Heart right ventricle (tissue), 16 donors: ENCODE data around the gene MSL3B.
A peak's percentile ranks its signal among the peaks of the same experiment; 100 is the strongest.

Experiments
- ATAC-seq, 8 donors: fragments of 200-7000 bp; cut with Tn5 transposase; one replicate each; pipeline ENCODE4 v1.9.1; 2020; ENCODE audit warnings: mild to moderate bottlenecking in 8 of 8, moderate library complexity in 8 of 8, moderate number of reproducible peaks in 1 of 8
- DNase-seq, 2 donors: peaks; one replicate each; pipeline ENCODE4 v3.0.0-alpha.2; 2020
- H3K27ac ChIP-seq, 10 donors: fragments of 200-600 bp; sonication (generic) in 2 of 10; one replicate each; pipeline versions ENCODE4 v1.5.0 to v1.8.0; 2020 to 2022; ENCODE audit warnings: mild to moderate bottlenecking in 3 of 10
- H3K27me3 ChIP-seq, 7 donors: fragments of 200-600 bp; one replicate each; pipeline ENCODE4 v1.8.0; 2021 to 2022; ENCODE audit warnings: mild to moderate bottlenecking in 2 of 7
- H3K36me3 ChIP-seq, 9 donors: fragments of 200-600 bp; sonication (generic) in 1 of 9; one replicate each; pipeline versions ENCODE4 v1.5.0 to v1.8.0; 2020 to 2022; ENCODE audit warnings: mild to moderate bottlenecking in 2 of 9
- H3K4me1 ChIP-seq, 9 donors: fragments of 200-600 bp; sonication (generic) in 1 of 9; one replicate each; pipeline versions ENCODE4 v1.5.0 to v1.8.0; 2020 to 2022; ENCODE audit warnings: mild to moderate bottlenecking in 4 of 9
- H3K4me3 ChIP-seq, 10 donors: fragments of 200-600 bp; sonication (generic) in 2 of 10; one replicate each; pipeline versions ENCODE4 v1.5.0 to v1.8.0; 2020 to 2022; ENCODE audit warnings: mild to moderate bottlenecking in 7 of 10, moderate library complexity in 2 of 10
- H3K9me3 ChIP-seq, 11 donors: fragments of 200-600 bp in 10 of 11; sonication (generic) in 2 of 11; one replicate each; pipeline versions ENCODE4 v1.5.0 to v1.8.0; 2013 to 2022; ENCODE audit warnings: mild to moderate bottlenecking in 2 of 11, control low read depth in 1 of 11, moderate library complexity in 1 of 11
- WGBS, 2 donors: extraction: QIAGEN DNeasy Blood & Tissue Kit; methylation state at CpG; one replicate each; pipeline ENCODE4 v1.1.7; 2013; ENCODE audit warnings: inconsistent platforms in 1 of 2; 5-methylcytosine and 5-hydroxymethylcytosine counted together
- intact Hi-C, 10 donors: fragments of 100-400 bp; cut with DNase I; formaldehyde crosslinking; loops; one replicate each; pipeline versions ENCODE4 v1.11.1 to v1.14.2; 2022
- TF ChIP-seq, protein P1 (sequence below), 9 donors: fragments of 200-600 bp; sonication (generic) in 2 of 9; IDR thresholded peaks; one replicate each; pipeline versions ENCODE4 v1.5.0 to v1.8.0; 2021 to 2022; ENCODE audit warnings: antibody characterized with exemption in 9 of 9, mild to moderate bottlenecking in 5 of 9, moderate library complexity in 1 of 9
- donor health status: Arrhythmogenic right ventricular cardiomyopathy.
- donor health status: ischemic (EF 13 %, LVEDD 7.1; RV severe dilation, severe dysfunction).
- donor health status: healthy with polysubstance abuse.
- donor health status: DM: no; HTN: yes; CAD: no.
- donor health status: DM: no; HTN: no; CAD: no.
- donor health status: ischemic (EF 25% LVEDD 6.9; RV normal size, moderate dysfunction).
- donor health status: ischemic (EF 25% LVEDD 5.7; RV mildly dilated, moderate dysfunction).
- donor health status: healthy.
- donor health status: DM: yes; HTN: yes; CAD: no.
- donor health status: Ischemic cardiomyopathy.
- donor health status: ischemic (EF 35%, LVEDD 5.7; RV mildly dilated, moderate dysfunction).
- donor health status: nonischemic (EF 11% LVEDD 7.7; RV severe dilation, severe dysfunction).
- donor health status: DM: yes; HTN: yes; CAD: no.
- donor health status: PGD.
- donor health status: ischemic (EF 29% LVEDD 5.4; RV normal size, mild dysfunction).
- donor health status: nonischemic (EF 23%, LVEDD 6.1; RV moderate dilation, normal function).

Gene MSL3B

GRCh38 chr2:233853353-233853752, 14.8 kb downstream of the MSL3B start:
- intact Hi-C loops, result no loop called here
- Histone ChIP-seq H3K27me3 (peaks cover 0 to 17% (median 0%) of the 10 kb centered on the region in 7 donors), H3K36me3 (peaks cover 0 to 26% (median 0%) of the 10 kb centered on the region in 9 donors), H3K4me1 (peaks cover 3 to 28% (median 9%) of the 10 kb centered on the region in 9 donors), H3K27ac (peak overlapping the region in 1 of 10 donors; percentile 75), H3K9me3 (no peaks in the 10 kb centered on the region), H3K4me3 (peak overlapping the region in 5 of 10 donors; percentile 63 to 86 (median 68))
- TF ChIP-seq, protein P1, sequence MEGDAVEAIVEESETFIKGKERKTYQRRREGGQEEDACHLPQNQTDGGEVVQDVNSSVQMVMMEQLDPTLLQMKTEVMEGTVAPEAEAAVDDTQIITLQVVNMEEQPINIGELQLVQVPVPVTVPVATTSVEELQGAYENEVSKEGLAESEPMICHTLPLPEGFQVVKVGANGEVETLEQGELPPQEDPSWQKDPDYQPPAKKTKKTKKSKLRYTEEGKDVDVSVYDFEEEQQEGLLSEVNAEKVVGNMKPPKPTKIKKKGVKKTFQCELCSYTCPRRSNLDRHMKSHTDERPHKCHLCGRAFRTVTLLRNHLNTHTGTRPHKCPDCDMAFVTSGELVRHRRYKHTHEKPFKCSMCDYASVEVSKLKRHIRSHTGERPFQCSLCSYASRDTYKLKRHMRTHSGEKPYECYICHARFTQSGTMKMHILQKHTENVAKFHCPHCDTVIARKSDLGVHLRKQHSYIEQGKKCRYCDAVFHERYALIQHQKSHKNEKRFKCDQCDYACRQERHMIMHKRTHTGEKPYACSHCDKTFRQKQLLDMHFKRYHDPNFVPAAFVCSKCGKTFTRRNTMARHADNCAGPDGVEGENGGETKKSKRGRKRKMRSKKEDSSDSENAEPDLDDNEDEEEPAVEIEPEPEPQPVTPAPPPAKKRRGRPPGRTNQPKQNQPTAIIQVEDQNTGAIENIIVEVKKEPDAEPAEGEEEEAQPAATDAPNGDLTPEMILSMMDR (IDR thresholded peaks at IDR 0.05), result no peak
- 34 to 47% methylated on average over 8 of the region's 8 CpGs for WGBS, 2 donors
- DNase-seq (no peak), ATAC-seq (no peak)

GRCh38 chr2:233852056-233852455, 16.1 kb downstream of the MSL3B start:
- Histone ChIP-seq H3K9me3 (no peaks in the 10 kb centered on the region), H3K27me3 (peaks cover 0 to 17% (median 0%) of the 10 kb centered on the region in 7 donors), H3K4me3 (peak overlapping the region in 1 of 10 donors; percentile 14), H3K4me1 (peaks cover 3 to 28% (median 9%) of the 10 kb centered on the region in 9 donors), H3K27ac (no peak overlapping the region), H3K36me3 (peaks cover 0 to 38% (median 0%) of the 10 kb centered on the region in 9 donors)
- ATAC-seq, result no peak
- WGBS, 2 donors, result 66 to 76% methylated on average over 3 of the region's 3 CpGs
- intact Hi-C loops, result no loop called here
- TF ChIP-seq, protein P1 (IDR thresholded peaks at IDR 0.05), result no peak
- no peak for DNase-seq

GRCh38 chr2:233851169-233851568, 17.0 kb downstream of the MSL3B start:
- DNase-seq (no peak), ATAC-seq (no peak)
- no peak overlapping the region for H3K27ac ChIP-seq
- intact Hi-C loops, result no loop called here
- peaks cover 3 to 28% (median 9%) of the 10 kb centered on the region in 9 donors for H3K4me1 ChIP-seq
- no peak overlapping the region for H3K4me3 ChIP-seq
- H3K27me3 ChIP-seq, result peaks cover 0 to 17% (median 0%) of the 10 kb centered on the region in 7 donors
- H3K36me3 ChIP-seq, result peaks cover 0 to 47% (median 0%) of the 10 kb centered on the region in 9 donors
- 94 to 96% methylated on average over 6 of the region's 6 CpGs for WGBS, 2 donors
- TF ChIP-seq, protein P1 (IDR thresholded peaks at IDR 0.05), result no peak
- H3K9me3 ChIP-seq, result no peaks in the 10 kb centered on the region

DNA sequence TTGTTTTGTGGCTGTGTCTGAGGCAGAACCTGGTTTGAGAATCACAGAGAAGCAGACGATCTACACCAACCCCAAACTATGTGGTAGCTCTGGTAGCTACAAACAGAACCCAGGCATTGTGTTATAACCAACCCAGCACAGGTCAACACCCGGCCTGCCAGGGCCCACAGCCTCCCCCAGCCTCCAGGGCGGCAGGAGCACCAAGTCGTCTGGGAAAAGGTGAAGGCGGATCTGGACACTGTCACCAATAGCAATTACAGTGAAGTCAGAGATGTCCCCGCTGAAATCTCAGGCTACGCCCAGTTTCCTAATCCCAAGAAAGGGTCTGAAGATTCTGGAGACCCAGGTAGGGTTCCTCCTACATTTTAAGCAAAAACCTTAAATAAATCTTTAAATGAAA, 17.4 kb downstream of the MSL3B start:
- WGBS, 2 donors, result 91% methylated on average over 7 of the region's 7 CpGs

More for the DNA sequence above, 17.4 kb downstream of the MSL3B start:
- Histone ChIP-seq H3K4me3 (no peak overlapping the region), H3K4me1 (peaks cover 3 to 28% (median 9%) of the 10 kb centered on the region in 9 donors), H3K9me3 (no peaks in the 10 kb centered on the region), H3K36me3 (peaks cover 0 to 51% (median 0%) of the 10 kb centered on the region in 9 donors), H3K27ac (no peak overlapping the region), H3K27me3 (peaks cover 0 to 17% (median 0%) of the 10 kb centered on the region in 7 donors)
- TF ChIP-seq, protein P1 (IDR thresholded peaks at IDR 0.05), result no peak
- DNase-seq, result no peak
- no peak for ATAC-seq
- intact Hi-C loops, result no loop called here
